ENCODE results near the gene GPR83.

GRCh38 chr11:94450048-94450447 lies 48.8 kb upstream of the GPR83 start:
- TF ChIP-seq CTCF (IDR thresholded peaks at IDR 0.05; ENCODE audit: low read depth, low read length, poor library complexity, severe bottlenecking): no peak
- TF ChIP-seq EZH2phosphoT487 (IDR thresholded peaks at IDR 0.05; ENCODE audit: borderline replicate concordance, low read length): no peak

All from DOHH2 (cell line).